Activated CD8-positive, alpha-beta memory T cell treated with anti-CD3 and anti-CD28 coated beads for 24 hours (primary cell): ENCODE data around the gene TRAFD1.
"Not testable (repeated sequence)": the region's sequence is repeated elsewhere in the genome, so short reads cannot be mapped to it uniquely, and the experiment has no call there.

Source experiments
- DNase-seq: peaks from one replicate; pipeline ENCODE4 v3.0.0-alpha.2; 2020

Gene TRAFD1, protein sequence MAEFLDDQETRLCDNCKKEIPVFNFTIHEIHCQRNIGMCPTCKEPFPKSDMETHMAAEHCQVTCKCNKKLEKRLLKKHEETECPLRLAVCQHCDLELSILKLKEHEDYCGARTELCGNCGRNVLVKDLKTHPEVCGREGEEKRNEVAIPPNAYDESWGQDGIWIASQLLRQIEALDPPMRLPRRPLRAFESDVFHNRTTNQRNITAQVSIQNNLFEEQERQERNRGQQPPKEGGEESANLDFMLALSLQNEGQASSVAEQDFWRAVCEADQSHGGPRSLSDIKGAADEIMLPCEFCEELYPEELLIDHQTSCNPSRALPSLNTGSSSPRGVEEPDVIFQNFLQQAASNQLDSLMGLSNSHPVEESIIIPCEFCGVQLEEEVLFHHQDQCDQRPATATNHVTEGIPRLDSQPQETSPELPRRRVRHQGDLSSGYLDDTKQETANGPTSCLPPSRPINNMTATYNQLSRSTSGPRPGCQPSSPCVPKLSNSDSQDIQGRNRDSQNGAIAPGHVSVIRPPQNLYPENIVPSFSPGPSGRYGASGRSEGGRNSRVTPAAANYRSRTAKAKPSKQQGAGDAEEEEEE

GRCh38 chr12:112125250-112125999, at the start of gene TRAFD1:
TRAFD1 (plus strand) TSS chr12:112125560; CDS start chr12:112130523, 4,963 bp downstream.
- DNase-seq, result peak; percentile 99

GRCh38 chr12:112087055-112087850, 38.1 kb upstream of the TRAFD1 start:
- no peak for DNase-seq

DNA sequence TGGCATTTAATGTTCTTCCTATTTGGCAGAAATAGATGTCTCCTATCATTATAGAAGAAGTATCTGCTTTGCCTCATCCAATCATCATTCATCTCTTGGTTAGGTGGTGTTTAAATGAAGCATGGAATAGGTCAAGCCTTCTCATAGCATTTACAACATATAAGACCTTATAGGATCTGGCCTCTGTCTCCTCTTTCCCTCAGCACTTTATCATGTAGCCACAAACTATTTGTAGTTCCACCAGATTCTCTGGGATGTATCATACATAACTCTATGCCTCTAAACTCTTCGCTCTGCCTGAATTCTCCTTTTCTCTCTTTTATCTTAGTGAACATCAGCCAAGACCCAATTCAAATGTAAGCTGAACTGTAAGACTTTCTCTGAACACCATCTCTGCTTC, 37.5 kb upstream of the TRAFD1 start:
- DNase-seq, result no peak

DNA sequence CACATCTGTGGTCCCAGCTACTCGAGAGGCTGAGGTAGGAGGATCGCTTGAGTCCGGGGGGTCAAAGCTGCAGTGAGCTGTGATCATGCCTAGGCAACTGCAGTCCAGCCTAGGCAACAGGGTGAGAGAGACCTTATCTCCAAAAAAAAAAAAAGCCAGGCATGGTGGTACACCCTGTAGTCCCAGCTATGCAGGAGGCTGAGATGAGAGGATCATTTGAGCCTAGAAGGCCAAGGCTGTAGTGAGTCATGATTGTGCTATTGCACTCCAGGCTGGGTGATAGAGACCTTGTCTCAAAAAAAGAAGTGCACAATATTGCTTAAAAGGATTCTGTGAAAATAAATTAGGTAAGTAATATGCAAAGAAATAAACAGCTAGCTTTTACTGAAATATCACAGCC, 33.8 kb upstream of the TRAFD1 start:
- peak; percentile 17 for DNase-seq

DNA sequence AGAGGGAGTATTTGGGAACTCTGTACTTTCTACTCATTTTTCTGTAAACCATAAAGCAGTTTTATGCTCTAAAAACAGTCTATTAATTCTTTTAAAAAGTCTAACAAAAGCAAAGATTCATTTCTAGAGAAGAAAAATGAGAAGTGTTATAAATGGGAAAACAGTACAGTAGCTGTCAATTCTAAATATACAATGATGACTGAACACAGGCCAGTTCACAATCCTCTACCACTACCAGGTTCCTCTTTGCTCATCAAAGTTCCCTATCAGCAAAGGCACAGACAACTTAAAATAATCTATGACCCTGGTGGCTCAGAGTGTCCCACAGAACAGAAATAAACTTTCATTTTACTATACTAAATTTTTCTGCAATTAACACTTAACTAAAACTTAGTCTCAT, 29.3 kb upstream of the TRAFD1 start:
- DNase-seq, result no peak

DNA sequence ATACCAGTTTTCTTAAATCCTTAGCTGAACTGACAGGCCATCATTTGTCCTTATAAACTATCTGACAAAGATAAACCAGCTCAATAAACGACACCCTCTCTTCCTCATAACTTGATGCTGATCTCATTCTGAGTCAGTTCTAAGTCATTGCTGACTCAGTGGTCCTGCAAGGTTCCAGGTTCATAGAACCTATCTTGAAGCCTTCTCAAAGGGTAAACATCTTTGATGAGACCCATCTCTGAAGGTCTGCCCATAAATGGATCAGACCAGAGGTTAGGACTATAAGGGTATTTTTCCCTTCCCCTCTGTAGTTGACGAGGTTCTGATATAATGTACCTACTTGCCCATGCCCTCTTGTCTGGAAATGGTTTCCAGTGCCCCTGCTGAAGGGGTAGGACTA, 28.7 kb upstream of the TRAFD1 start:
- peak; percentile 53 for DNase-seq

GRCh38 chr12:112097641-112098040, 27.7 kb upstream of the TRAFD1 start:
- DNase-seq, result peak; percentile 32

DNA sequence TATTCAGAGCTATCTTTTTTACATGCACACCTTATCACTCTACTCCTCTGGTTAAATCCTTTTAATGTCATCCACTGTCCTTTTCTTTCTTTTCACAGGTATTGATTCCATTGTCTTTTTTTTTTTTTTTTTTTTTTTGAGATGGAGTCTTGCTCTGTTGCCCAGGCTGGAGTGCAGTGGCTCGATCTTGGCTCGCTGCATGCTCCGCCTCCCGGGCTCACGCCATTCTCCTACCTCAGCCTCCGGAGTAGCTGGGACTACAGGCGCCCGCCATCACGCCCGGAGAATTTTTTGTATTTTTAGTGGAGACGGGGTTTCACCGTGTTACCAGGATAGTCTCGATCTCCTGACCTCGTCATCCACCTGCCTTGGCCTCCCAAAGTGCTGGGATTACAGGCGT, 24.9 kb upstream of the TRAFD1 start:
- DNase-seq, result not testable (repeated sequence)

DNA sequence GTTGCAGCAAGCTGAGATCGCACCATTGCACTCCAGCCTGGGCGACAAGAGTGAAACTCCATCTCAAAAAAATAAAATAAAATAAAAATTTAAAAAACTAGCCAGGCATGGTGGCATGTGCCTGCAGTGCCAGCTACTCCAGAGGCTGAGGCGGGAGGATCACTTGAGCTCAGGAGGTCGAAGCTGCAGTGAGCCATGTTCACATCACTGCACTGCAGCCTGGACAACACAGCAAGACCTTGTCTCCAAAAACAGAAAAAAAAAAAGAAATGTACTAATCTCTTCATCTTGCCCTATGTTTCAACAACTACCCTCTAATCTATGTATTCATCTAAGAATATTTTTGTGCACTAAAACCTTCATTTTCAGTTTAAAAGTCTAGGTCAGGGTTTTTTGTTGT, 23.2 kb upstream of the TRAFD1 start:
- DNase-seq, result no peak

DNA sequence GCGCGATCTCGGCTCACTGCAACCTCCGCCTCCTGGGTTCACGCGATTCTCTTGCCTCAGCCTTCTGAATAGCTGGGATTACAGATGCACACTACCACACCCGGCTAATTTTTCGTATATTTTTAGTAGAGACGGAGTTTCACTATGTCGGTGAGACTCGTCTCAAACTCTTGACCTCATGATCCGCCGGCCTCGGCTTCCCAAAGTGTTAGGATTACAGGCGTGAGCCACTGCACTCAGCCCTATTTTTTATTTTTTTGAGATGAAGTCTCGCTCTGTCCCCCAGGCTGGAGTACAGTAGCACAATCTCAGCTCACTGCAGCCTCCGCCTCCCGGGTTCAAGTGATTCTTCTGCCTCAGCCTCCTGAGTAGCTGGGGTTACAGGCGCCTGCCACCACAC, 22.6 kb upstream of the TRAFD1 start:
- not testable (repeated sequence) for DNase-seq

DNA sequence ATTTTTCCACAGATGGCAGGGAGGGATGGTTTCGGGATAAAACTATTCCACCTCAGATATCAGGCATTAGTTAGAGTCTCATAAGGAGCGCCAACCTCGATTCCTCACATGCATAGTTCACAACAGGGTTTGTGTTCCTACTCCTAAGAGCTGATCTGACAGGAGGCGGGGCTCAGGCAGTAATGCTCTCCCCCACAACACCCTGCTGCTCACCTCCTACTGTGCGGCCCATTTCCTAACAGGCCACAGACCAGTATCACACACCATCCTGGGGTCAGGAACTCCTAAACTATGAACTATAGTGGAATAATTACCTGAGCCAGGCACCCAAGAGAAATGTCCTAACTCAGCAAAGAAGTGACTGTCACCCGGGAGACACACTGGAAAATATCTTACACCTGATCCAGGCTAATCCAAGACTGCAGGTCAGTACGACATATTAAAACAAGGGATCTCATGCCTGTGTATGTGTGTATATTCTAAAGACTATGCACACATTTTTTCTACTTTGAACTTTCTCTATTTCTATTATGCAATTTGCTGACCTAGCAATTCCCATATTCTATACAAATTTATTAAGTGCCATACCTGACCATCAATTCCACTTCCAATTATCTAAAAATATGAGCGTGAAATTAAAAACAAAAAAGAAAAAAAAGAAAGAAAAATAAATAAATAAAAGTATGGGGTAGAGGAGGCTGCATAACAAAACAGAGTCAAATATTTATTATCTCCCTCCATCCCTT, 21.4 kb upstream of the TRAFD1 start:
- DNase-seq, result no peak

GRCh38 chr12:112105891-112106290, 19.5 kb upstream of the TRAFD1 start:
- no peak for DNase-seq

GRCh38 chr12:112107306-112108201, 17.8 kb upstream of the TRAFD1 start:
- DNase-seq, result peak; percentile 72

DNA sequence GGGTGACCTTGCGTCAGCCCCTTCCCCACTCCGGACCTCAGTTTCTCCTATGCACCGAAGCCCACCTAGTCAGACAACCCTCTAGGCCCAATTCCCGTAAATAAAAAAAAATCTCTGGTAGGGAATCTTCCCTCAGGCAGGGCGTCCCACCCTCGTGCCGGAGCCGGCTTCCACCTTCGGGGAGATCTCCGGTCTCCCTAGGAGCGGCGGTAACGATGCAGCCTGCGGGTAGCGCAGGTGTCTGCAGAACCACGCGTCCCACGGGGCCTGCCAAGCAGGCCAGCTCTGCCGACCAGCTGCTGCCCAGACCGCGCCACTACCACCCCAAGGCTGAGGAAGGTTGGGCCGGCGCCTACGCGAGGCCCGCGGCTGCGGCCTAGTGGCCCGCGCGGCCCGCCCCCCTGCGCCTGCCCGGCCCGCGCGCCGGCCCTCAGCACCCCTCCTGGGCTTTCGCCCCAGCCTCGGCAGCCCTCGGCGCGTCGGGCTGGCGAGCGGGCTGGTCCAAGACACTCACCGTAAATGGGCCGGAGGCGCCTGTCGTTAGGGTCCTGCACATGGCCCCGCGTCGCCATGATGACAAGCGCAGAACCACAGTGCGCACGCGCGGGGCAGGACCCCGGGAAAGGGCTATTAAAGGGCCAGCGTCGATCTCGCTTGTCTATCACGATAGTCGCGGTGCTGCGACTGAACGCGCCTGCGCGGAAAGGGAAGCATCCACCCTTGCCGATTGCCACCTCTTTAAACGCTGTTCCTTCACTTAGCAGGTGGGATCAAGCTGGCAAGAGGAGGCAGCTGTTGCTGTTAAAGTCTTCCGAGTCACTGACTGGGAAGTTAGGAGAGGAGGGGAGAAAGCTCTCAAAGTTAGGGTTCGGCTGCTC, 16.9 kb upstream of the TRAFD1 start, which contains the start of gene NAA25:
TSS of gene NAA25 (minus strand) at position 582 of the 878 bp plus-strand sequence. CDS start at position 572, 10 bp downstream.
- peak; percentile 96 for DNase-seq

DNA sequence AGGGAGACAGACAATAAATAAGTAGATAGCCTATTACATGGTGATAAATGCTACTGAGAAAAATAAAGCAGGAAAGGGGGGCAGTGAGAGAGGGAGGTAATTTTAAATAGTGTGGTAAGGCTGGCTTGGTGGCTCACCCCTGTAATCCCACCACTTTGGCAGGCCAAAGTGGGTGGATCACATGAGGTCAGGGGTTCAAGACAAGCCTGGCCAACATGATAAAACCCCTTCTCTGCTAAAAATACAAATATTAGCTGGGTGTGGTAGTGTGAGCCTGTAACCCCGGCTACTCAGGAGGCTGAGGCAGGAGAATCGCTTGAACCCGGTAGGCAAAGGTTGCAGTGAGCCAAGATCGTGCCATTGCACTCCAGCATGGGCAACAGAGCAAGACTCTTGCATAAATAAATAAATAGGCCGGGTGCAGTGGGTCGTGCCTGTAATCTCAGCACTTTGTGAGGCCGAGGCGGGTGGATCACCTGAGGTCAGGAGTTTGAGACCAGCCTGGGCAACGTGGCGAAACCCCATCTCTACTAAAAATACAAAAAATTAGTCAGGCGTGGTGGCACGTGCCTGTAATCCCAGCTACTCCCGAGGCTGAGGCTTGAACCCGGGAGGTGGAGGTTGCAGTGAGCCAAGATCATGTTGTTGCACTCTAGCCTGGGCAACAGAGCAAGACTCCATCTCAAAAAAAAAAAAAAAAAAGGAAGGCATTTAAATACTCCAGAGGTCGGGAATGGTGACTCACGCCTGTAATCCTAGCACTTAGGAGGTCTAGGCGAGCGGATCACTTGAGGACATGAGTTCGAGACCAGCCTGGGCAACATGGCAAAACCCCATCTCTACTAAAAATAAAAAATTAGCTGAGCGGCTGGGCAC, 14.3 kb upstream of the TRAFD1 start:
- DNase-seq, result not testable (repeated sequence)

DNA sequence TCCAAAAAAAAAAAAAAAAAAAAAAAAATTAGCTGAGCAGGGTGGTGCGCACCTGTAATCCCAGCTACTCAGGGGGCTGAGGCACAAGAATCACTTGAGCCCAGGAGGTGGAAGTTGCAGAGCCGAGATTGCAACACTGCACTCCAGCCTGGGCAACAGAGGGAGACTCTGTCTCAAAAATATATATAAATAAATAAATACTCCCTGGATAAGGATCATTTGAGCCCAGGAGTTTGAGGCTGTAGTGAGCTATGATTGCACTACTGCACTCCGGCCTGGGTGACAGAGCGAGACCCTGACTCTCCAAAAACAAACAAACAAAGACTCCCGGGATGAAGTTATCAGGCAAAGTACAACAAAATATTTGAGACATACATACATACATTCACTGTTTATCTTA, 13.4 kb upstream of the TRAFD1 start:
- DNase-seq, result no peak

- DNase-seq, result no peak
Measured at GRCh38 chr12:112112409-112113133, 12.8 kb upstream of the TRAFD1 start.
